ENCODE results near the gene ACTR8. TPM values are rescaled to one million over a fixed set of nuclear protein-coding genes. Genes with fewer than 3 reads are reported as not detected.

The ACTR8 gene
- total RNA-seq, 6 experiments from 2014 or later = 43.3 to 47.6 (median 45.6) TPM

- H3K9me3 Mint-ChIP-seq = no peaks in the 10 kb centered on the region
- DNase-seq = no peak
- H3K27ac Mint-ChIP-seq = no peak overlapping the region
- no peak overlapping the region for H3K4me3 Mint-ChIP-seq
- H3K4me1 Mint-ChIP-seq (ENCODE audit: low read depth) = no peaks in the 10 kb centered on the region
- no peak for TF ChIP-seq CTCF (IDR thresholded peaks at IDR 0.05)
- no peaks in the 10 kb centered on the region for H3K36me3 Mint-ChIP-seq (ENCODE audit: low read depth)
- peaks cover 18% of the 10 kb centered on the region for H3K27me3 Mint-ChIP-seq (ENCODE audit: insufficient read depth)
Observed at GRCh38 chr3:53824795-53825194, 57.2 kb downstream of the ACTR8 start.

GRCh38 chr3:53823956-53824657, 57.8 kb downstream of the ACTR8 start:
- DNase-seq = no peak
- Mint-ChIP-seq H3K27ac (no peak overlapping the region), H3K9me3 (no peaks in the 10 kb centered on the region), H3K36me3 (ENCODE audit: low read depth) (no peaks in the 10 kb centered on the region), H3K4me3 (no peak overlapping the region), H3K27me3 (ENCODE audit: insufficient read depth) (peaks cover 12% of the 10 kb centered on the region), H3K4me1 (ENCODE audit: low read depth) (no peaks in the 10 kb centered on the region)
- no peak for TF ChIP-seq CTCF (IDR thresholded peaks at IDR 0.05)

- no peak overlapping the region for H3K4me3 Mint-ChIP-seq
- TF ChIP-seq CTCF (IDR thresholded peaks at IDR 0.05) = no peak
Observed at GRCh38 chr3:53823026-53823955, 58.7 kb downstream of the ACTR8 start.

GRCh38 chr3:53822331-53822741, 59.6 kb downstream of the ACTR8 start:
- no peak overlapping the region for H3K4me3 Mint-ChIP-seq

More at GRCh38 chr3:53823026-53823955, 58.7 kb downstream of the ACTR8 start:
- Mint-ChIP-seq H3K27ac (no peak overlapping the region), H3K4me1 (ENCODE audit: low read depth) (no peaks in the 10 kb centered on the region), H3K27me3 (ENCODE audit: insufficient read depth) (peaks cover 12% of the 10 kb centered on the region), H3K9me3 (no peaks in the 10 kb centered on the region), H3K36me3 (ENCODE audit: low read depth) (no peaks in the 10 kb centered on the region)
- DNase-seq = no peak

More at GRCh38 chr3:53822331-53822741, 59.6 kb downstream of the ACTR8 start:
- H3K9me3 Mint-ChIP-seq = no peaks in the 10 kb centered on the region
- peaks cover 12% of the 10 kb centered on the region for H3K27me3 Mint-ChIP-seq (ENCODE audit: insufficient read depth)
- H3K4me1 Mint-ChIP-seq (ENCODE audit: low read depth) = no peaks in the 10 kb centered on the region
- H3K36me3 Mint-ChIP-seq (ENCODE audit: low read depth) = no peaks in the 10 kb centered on the region
- TF ChIP-seq CTCF (IDR thresholded peaks at IDR 0.05) = no peak
- DNase-seq = no peak
- H3K27ac Mint-ChIP-seq = no peak overlapping the region

Data from HFFc6 (cell line).